Esophagus muscularis mucosa (tissue), 4 donors: ENCODE measurements around the gene BMPR1A. TPM values are rescaled to one million over a fixed set of nuclear protein-coding genes. Genes with fewer than 3 reads are reported as not detected.

Experiments used
- DNase-seq: peaks from one replicate; pipeline ENCODE4 v3.0.0-alpha.2; 2017; ENCODE audit errors: extremely low spot score
- H3K27ac ChIP-seq, 4 donors: fragments of 200-600 bp; sonication (generic); replicated peaks in 1 of 4; 1 replicate in 3 of 4; 2 replicates in 1 of 4; pipeline ENCODE4 v1.5.1; 2016 to 2019; ENCODE audit warnings: mild to moderate bottlenecking in 1 of 4
- H3K27me3 ChIP-seq, 4 donors: fragments of 200-600 bp; sonication (generic); one replicate each; pipeline versions ENCODE4 v1.5.1 to v1.6.0; 2016 to 2019
- H3K36me3 ChIP-seq, 4 donors: fragments of 200-600 bp; sonication (generic); one replicate each; pipeline ENCODE4 v1.5.1; 2016 to 2019
- H3K4me1 ChIP-seq, 4 donors: fragments of 200-600 bp; sonication (generic); one replicate each; pipeline ENCODE4 v1.5.1; 2016 to 2019
- H3K4me3 ChIP-seq, 4 donors: fragments of 200-600 bp; sonication (generic); 1 replicate in 2 of 4; 2 replicates in 2 of 4; pipeline ENCODE4 v1.5.1; 2016 to 2019; ENCODE audit warnings: mild to moderate bottlenecking in 4 of 4, moderate library complexity in 1 of 4
- H3K9me3 ChIP-seq, 4 donors: fragments of 200-600 bp; sonication (generic); 1 replicate in 3 of 4; 2 replicates in 1 of 4; pipeline ENCODE4 v1.5.1; 2016 to 2019
- EP300 ChIP-seq: sonication (generic); formaldehyde crosslinking; IDR thresholded peaks from one replicate; pipeline ENCODE4 v1.6.1; 2017; ENCODE audit warnings: antibody characterized with exemption
- POLR2A ChIP-seq: fragments of 450-650 bp; IDR thresholded peaks from one replicate; pipeline ENCODE4 v1.6.1; 2017; ENCODE audit warnings: antibody characterized with exemption, moderate library complexity, mild to moderate bottlenecking, low read depth
- POLR2AphosphoS5 ChIP-seq, 2 donors: sonication (generic); formaldehyde crosslinking; IDR thresholded peaks; one replicate each; pipeline ENCODE4 v1.6.1; 2017; ENCODE audit warnings: antibody characterized with exemption in 2 of 2
- WGBS: methylation state at CpG from one replicate; pipeline ENCODE4 v1.1.5; 2018; 5-methylcytosine and 5-hydroxymethylcytosine counted together
- intact Hi-C: fragments of 100-400 bp; cut with DNase I; formaldehyde crosslinking; loops from one replicate; pipeline ENCODE4 v1.15.1; 2023
- total RNA-seq, 4 donors: library from RNA; depleted of rRNA; stranded (reverse); fragments of >200 nt; gene quantifications; one replicate each; pipeline versions ENCODE4 v1.1.0 to v1.2.1, GENCODE V29; 2016
- TF ChIP-seq, protein P1 (sequence below), 3 experiments: fragments of 200-600 bp in 2 of 3; fragments of 450-650 bp in 1 of 3; sonication (generic) in 2 of 3; IDR thresholded peaks; one replicate each; pipeline ENCODE4 v1.5.1; 2017 to 2019; ENCODE audit warnings: antibody characterized with exemption in 3 of 3, mild to moderate bottlenecking in 2 of 3, moderate library complexity in 1 of 3

Gene BMPR1A
- total RNA-seq, 4 donors from 2014 or later: 66.1 to 110 (median 90.5) TPM

DNA sequence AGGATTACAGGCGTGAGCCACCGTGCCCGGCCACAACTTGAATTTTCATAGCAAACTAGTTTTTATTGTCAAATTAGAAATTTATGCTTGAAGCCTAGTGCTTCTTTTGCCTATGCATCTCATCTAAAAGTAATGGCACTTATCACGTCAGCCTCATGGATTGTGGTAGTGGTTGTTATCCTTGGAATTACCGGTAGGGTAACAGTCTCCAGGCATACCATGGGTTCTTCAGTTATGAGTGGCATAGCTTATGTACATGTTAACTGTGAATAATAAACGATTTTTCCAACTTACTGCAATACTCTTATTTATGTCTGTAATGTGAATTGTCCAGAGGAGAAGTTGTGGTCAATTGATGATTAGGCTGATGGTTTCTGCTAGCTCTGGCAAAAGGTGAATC lies 63.1 kb downstream of the BMPR1A start:
- no peaks in the 10 kb centered on the region for H3K27me3 ChIP-seq
- peaks cover 35 to 95% (median 89%) of the 10 kb centered on the region in 4 donors for H3K4me1 ChIP-seq
- H3K4me3 ChIP-seq: no peak overlapping the region
- no peaks in the 10 kb centered on the region for H3K9me3 ChIP-seq
- H3K36me3 ChIP-seq: no peaks in the 10 kb centered on the region
- 77% methylated on average over 6 of the region's 6 CpGs for WGBS
- TF ChIP-seq POLR2A (no peak), POLR2AphosphoS5 (IDR thresholded peaks at IDR 0.05) (no peak), EP300 (no peak)
- TF ChIP-seq, protein P1, sequence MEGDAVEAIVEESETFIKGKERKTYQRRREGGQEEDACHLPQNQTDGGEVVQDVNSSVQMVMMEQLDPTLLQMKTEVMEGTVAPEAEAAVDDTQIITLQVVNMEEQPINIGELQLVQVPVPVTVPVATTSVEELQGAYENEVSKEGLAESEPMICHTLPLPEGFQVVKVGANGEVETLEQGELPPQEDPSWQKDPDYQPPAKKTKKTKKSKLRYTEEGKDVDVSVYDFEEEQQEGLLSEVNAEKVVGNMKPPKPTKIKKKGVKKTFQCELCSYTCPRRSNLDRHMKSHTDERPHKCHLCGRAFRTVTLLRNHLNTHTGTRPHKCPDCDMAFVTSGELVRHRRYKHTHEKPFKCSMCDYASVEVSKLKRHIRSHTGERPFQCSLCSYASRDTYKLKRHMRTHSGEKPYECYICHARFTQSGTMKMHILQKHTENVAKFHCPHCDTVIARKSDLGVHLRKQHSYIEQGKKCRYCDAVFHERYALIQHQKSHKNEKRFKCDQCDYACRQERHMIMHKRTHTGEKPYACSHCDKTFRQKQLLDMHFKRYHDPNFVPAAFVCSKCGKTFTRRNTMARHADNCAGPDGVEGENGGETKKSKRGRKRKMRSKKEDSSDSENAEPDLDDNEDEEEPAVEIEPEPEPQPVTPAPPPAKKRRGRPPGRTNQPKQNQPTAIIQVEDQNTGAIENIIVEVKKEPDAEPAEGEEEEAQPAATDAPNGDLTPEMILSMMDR (IDR thresholded peaks at IDR 0.05): no peak
- H3K27ac ChIP-seq: peak overlapping the region in 1 of 4 donors; percentile 9
- DNase-seq: no peak
- intact Hi-C loops: no loop called here

GRCh38 chr10:86820509-86820908 lies 64.1 kb downstream of the BMPR1A start:
- no peak for DNase-seq
- H3K36me3 ChIP-seq: no peaks in the 10 kb centered on the region
- WGBS: 88% methylated on average over 5 of the region's 5 CpGs
- peaks cover 25 to 93% (median 89%) of the 10 kb centered on the region in 4 donors for H3K4me1 ChIP-seq
- H3K4me3 ChIP-seq: no peak overlapping the region
- no peaks in the 10 kb centered on the region for H3K9me3 ChIP-seq
- H3K27me3 ChIP-seq: no peaks in the 10 kb centered on the region
- TF ChIP-seq POLR2AphosphoS5 (IDR thresholded peaks at IDR 0.05) (no peak), EP300 (no peak), POLR2A (no peak)
- TF ChIP-seq, protein P1 (IDR thresholded peaks at IDR 0.05): no peak
- no peak overlapping the region for H3K27ac ChIP-seq
- intact Hi-C loops: loop anchor here (5.0 kb wide), 1 partner anchor 43 kb away; no protein-coding TSS in a partner anchor

DNA sequence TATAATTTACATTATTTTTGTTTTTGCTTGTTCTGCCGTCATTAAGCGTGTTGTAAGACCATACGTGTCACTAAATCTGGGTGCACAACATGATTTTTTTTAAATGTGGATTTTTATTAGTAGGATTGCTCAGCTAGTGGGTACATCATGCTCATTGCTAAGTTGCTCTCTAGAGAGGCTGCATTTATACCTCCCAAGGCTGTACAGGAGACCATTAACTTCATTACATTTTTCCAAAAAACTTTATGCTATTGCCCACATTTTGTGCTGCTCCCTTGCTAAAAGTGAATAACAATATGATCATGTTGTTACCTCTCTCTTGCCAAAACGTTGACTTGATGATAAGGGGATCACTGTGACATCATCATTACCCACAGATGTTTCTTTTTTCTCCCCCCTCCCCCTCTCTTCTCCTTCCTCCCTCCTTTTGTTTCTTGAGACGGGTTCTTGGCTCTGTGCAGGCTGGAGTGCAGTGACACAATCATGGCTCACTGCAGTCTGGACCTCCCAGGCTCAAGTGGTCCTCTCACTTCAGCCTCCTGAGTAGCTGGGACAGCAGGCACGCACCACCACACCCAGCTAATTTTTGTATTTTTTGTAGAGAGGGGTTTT lies 65.1 kb downstream of the BMPR1A start:
- H3K36me3 ChIP-seq: no peaks in the 10 kb centered on the region
- 55% methylated on average over 6 of the region's 6 CpGs for WGBS
- peaks cover 17 to 88% (median 81%) of the 10 kb centered on the region in 4 donors for H3K4me1 ChIP-seq
- no peaks in the 10 kb centered on the region for H3K27me3 ChIP-seq
- no peak for TF ChIP-seq POLR2AphosphoS5 (IDR thresholded peaks at IDR 0.05)
- no peak overlapping the region for H3K4me3 ChIP-seq
- H3K9me3 ChIP-seq: no peaks in the 10 kb centered on the region
- H3K27ac ChIP-seq: no peak overlapping the region
- no peak for DNase-seq
- intact Hi-C loops: loop anchor here (5.0 kb wide), 1 partner anchor 44 kb away; no protein-coding TSS in a partner anchor

- WGBS: 56% methylated on average over 4 of the region's 4 CpGs
- intact Hi-C loops: loop anchor here (5.0 kb wide), 1 partner anchor 46 kb away; no protein-coding TSS in a partner anchor
- TF ChIP-seq POLR2A: no peak
- TF ChIP-seq EP300: no peak
- no peak for TF ChIP-seq POLR2AphosphoS5 (IDR thresholded peaks at IDR 0.05)
- TF ChIP-seq, protein P1 (IDR thresholded peaks at IDR 0.05): no peak
- DNase-seq: no peak
- no peak overlapping the region for H3K4me3 ChIP-seq
- H3K27ac ChIP-seq: peak overlapping the region in 2 of 4 donors; percentile 5 to 6
- H3K36me3 ChIP-seq: no peaks in the 10 kb centered on the region
- H3K27me3 ChIP-seq: no peaks in the 10 kb centered on the region
- no peaks in the 10 kb centered on the region for H3K9me3 ChIP-seq
- H3K4me1 ChIP-seq: peaks cover 17 to 83% (median 78%) of the 10 kb centered on the region in 4 donors
These were observed 67.1 kb downstream of the BMPR1A start for GRCh38 chr10:86823565-86823964.

GRCh38 chr10:86824151-86824550 lies 67.7 kb downstream of the BMPR1A start:
- WGBS: 59% methylated on average over 4 of the region's 4 CpGs
- Histone ChIP-seq H3K4me1 (peaks cover 21 to 83% (median 78%) of the 10 kb centered on the region in 4 donors), H3K27ac (no peak overlapping the region), H3K4me3 (no peak overlapping the region), H3K27me3 (no peaks in the 10 kb centered on the region), H3K9me3 (no peaks in the 10 kb centered on the region), H3K36me3 (no peaks in the 10 kb centered on the region)
- TF ChIP-seq POLR2A: no peak
- TF ChIP-seq, protein P1 (IDR thresholded peaks at IDR 0.05): no peak
- no peak for TF ChIP-seq POLR2AphosphoS5 (IDR thresholded peaks at IDR 0.05)
- no peak for TF ChIP-seq EP300
- DNase-seq: no peak
- intact Hi-C loops: loop anchor here (5.0 kb wide), 1 partner anchor 47 kb away; no protein-coding TSS in a partner anchor
